NCI-H2196 treated with DMSO at 0.1 percent for 48 hours (cell line): ENCODE results near the gene NFKB1.

Source experiments
- DNase-seq: peaks from one replicate; lab custom pipeline; 2025; ENCODE audit not compliant: unreplicated experiment; lab: John Stamatoyannopoulos, UW

Gene NFKB1

DNA sequence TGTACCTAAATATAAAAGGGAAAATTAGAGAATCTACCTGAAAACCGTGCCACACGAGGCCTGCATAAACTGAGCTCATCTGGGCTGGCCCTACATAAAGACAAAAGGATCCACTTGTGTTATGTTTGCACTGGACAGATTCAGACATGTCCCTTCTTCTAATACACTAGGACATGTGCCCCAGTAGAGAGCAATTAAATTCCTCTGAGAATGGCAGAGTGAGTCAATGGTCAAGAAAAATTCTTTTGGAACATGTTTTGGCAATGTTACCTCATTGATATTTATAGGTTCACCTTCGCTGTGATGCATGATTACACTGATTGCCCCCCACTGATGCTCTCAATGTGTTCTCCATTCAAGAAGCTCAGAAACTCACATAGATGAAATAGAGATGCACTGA is 164.4 kb downstream of the NFKB1 start:
- no peak for DNase-seq
